ENCODE results near the gene SNU13. TPM values are rescaled to one million over a fixed set of nuclear protein-coding genes. Genes with fewer than 3 reads are reported as not detected.

SNU13 gene
- total RNA-seq, 1 experiment from 2014 or later = 203 TPM

DNA sequence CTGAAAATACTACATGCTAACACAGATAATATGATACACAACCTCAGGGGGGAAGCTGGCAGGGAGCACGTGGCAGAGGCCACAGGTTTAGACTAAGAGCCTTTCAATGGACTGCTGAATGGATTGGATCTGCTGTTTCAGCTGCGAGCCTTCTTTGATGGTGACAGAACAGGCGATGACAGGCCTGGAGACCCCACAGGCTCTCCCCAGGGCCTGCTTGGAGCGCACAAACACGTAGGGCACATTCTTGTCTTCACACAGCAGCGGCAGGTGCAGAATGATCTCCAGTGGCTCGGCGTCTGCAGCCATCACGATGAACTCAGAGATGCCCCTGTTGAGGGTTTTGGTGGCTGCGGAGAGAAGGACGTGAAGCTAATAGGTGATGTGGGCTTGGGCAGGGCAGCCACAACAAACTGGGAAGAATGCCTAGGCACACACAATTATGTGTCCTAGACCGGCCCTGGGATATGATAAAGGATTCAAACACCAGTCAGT is 13.8 kb downstream of the SNU13 start:
- Histone ChIP-seq H3K9me3 (ENCODE audit: control insufficient read depth, low read depth, low read length) (no peaks in the 10 kb centered on the region), H3T11ph (ENCODE audit: low read length) (no peak overlapping the region), H3K79me2 (ENCODE audit: insufficient read depth, low read length) (no peaks in the 10 kb centered on the region), H3K4me1 (ENCODE audit: insufficient read depth, low read length) (no peaks in the 10 kb centered on the region), H2BK12ac (ENCODE audit: insufficient read length, low read depth, low read length) (no peak overlapping the region), H3K79me1 (ENCODE audit: insufficient read depth, low read depth, low read length, poor library complexity, severe bottlenecking) (peaks cover 4% of the 10 kb centered on the region), H4K20me1 (ENCODE audit: control insufficient read depth, insufficient read depth, insufficient read length) (no peaks in the 10 kb centered on the region), H2BK120ac (ENCODE audit: low read depth, low read length, poor library complexity, severe bottlenecking) (no peak overlapping the region), H3K9ac (ENCODE audit: extremely low read depth, insufficient read length, low read length) (no peak overlapping the region), H2AFZ (ENCODE audit: low read length) (no peak overlapping the region), H3K4me2 (ENCODE audit: insufficient read depth, insufficient read length, low read length) (no peak overlapping the region), H4K91ac (ENCODE audit: insufficient read length, low read depth, low read length) (no peak overlapping the region), H4K5ac (ENCODE audit: insufficient read length, low read depth, low read length) (no peak overlapping the region), H3K4ac (ENCODE audit: low read depth, low read length) (no peak overlapping the region), H4K8ac (replicated peaks; ENCODE audit: insufficient read length, low read depth, low read length) (no peak overlapping the region), H3K14ac (ENCODE audit: insufficient read depth, low read length) (no peak overlapping the region), H3K23ac (ENCODE audit: insufficient read length, low read depth, low read length) (no peak overlapping the region), H2BK5ac (ENCODE audit: insufficient read length, low read length) (no peak overlapping the region), H2BK20ac (ENCODE audit: low read depth, low read length, poor library complexity, severe bottlenecking) (no peak overlapping the region), H3K23me2 (ENCODE audit: insufficient read length, low read depth, low read length, poor library complexity, severe bottlenecking) (no peaks in the 10 kb centered on the region), H3K27ac (ENCODE audit: insufficient read length, low read depth, low read length) (no peak overlapping the region), H2BK15ac (ENCODE audit: low read depth, low read length) (no peak overlapping the region), H2AK5ac (ENCODE audit: insufficient read length, low read length) (no peak overlapping the region), H3K56ac (ENCODE audit: insufficient read length, low read depth, low read length) (no peak overlapping the region), H3K18ac (ENCODE audit: insufficient read length, low read depth, low read length) (no peak overlapping the region), H3K27me3 (ENCODE audit: insufficient read depth, low read length) (no peaks in the 10 kb centered on the region)
- Mint-ChIP-seq H3K27me3 (ENCODE audit: low read depth) (no peaks in the 10 kb centered on the region), H3K9me3 (no peaks in the 10 kb centered on the region), H3K36me3 (ENCODE audit: insufficient read depth in 1 of 3, low read depth in 3 of 3) (peaks cover 38 to 55% (median 44%) of the 10 kb centered on the region in 3 experiments; a peak in 6 of 7 replicates), H3K4me1 (no peaks in the 10 kb centered on the region), H3K27ac (peak overlapping the region in 1 of 3 experiments; percentile 14; a peak in 2 of 7 replicates), H3K4me3 (no peak overlapping the region)
- no CpG with 5 or more reads among the region's 12 CpGs for WGBS (ENCODE audit: extremely low coverage, insufficient read length, low lambda C conversion rate)
- no peak for DNase-seq
- TF ChIP-seq, protein P1, sequence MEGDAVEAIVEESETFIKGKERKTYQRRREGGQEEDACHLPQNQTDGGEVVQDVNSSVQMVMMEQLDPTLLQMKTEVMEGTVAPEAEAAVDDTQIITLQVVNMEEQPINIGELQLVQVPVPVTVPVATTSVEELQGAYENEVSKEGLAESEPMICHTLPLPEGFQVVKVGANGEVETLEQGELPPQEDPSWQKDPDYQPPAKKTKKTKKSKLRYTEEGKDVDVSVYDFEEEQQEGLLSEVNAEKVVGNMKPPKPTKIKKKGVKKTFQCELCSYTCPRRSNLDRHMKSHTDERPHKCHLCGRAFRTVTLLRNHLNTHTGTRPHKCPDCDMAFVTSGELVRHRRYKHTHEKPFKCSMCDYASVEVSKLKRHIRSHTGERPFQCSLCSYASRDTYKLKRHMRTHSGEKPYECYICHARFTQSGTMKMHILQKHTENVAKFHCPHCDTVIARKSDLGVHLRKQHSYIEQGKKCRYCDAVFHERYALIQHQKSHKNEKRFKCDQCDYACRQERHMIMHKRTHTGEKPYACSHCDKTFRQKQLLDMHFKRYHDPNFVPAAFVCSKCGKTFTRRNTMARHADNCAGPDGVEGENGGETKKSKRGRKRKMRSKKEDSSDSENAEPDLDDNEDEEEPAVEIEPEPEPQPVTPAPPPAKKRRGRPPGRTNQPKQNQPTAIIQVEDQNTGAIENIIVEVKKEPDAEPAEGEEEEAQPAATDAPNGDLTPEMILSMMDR (conservative IDR thresholded peaks at IDR 0.05) = no peak

Data from H9 (cell line).